ENCODE data around the gene CAMTA1.

CAMTA1 gene

DNA sequence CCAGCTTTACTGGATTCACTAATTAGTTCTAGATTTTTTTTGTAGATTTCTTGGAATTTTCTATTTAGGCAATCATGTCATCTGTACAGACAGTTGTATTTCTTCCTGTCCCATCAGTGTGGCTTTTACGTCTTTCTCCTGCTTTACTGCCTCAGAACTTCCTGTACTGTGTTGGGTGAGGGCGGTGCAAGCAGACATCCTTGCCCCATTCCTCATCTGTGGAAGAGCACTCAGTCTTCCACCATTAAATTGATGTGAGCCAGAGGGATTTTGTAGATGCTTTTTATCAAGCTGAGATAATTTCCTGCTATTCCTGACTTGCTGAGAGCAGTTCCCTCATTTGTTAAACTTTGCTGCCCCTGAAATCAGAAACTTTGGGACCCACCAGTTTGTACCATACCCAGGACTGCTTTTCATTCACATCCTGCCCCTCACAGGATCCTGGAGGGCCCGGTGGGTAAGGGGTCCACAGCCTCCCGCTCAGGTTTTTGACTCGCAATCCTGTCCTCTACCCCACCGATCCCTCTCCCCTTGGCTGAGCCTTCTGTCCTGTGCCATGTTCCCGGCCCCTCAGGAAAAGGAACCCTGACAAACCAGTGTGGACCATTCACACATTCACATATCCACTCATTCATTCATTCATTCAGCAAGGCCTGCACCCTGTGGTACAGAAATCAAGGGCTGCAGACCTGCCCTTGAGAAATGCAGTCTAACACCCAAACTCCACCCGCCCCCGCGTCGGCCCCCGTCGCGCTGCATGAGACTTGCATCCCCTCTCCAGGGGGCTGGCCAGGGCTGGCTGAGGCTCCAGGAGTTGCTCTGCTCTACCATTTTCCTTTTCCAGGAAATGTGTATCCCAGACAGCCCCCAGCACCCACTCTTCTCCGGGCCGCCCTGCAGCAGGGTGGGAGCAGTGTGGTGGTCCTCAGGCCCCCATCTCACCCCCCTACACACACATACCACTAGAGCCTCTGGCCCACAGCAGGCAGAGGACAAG, 739.4 kb downstream of the CAMTA1 start:
- no peaks in the 10 kb centered on the region for H3K9me3 ChIP-seq (ENCODE audit: control insufficient read depth, insufficient read depth, low read depth, low read length)
- no peak overlapping the region for H3K27ac ChIP-seq (ENCODE audit: low read depth, low read length)
- no peaks in the 10 kb centered on the region for H3K36me3 ChIP-seq (ENCODE audit: control insufficient read depth, insufficient read depth, low read length)
- no peaks in the 10 kb centered on the region; the same call in 1 of the 2 replicates for H3K4me1 ChIP-seq (ENCODE audit: control insufficient read depth, insufficient read depth, low read length)
- H3K9ac ChIP-seq (ENCODE audit: low read length) = no peak overlapping the region
- H3K27me3 ChIP-seq (ENCODE audit: control insufficient read depth, insufficient read depth, low read length) = no peaks in the 10 kb centered on the region
- H3K4me3 ChIP-seq (ENCODE audit: low read depth, low read length) = no peak overlapping the region

- no peaks in the 10 kb centered on the region for H3K27me3 ChIP-seq (ENCODE audit: control insufficient read depth, insufficient read depth, low read length)
- peaks cover 5% of the 10 kb centered on the region for H3K4me1 ChIP-seq (ENCODE audit: control insufficient read depth, insufficient read depth, low read length)
- no peaks in the 10 kb centered on the region for H3K9me3 ChIP-seq (ENCODE audit: control insufficient read depth, insufficient read depth, low read depth, low read length)
- no peak overlapping the region for H3K27ac ChIP-seq (ENCODE audit: low read depth, low read length)
- H3K9ac ChIP-seq (ENCODE audit: low read length) = no peak overlapping the region
- no peak overlapping the region for H3K4me3 ChIP-seq (ENCODE audit: low read depth, low read length)
- no peaks in the 10 kb centered on the region for H3K36me3 ChIP-seq (ENCODE audit: control insufficient read depth, insufficient read depth, low read length)
These were observed 740.2 kb downstream of the CAMTA1 start for GRCh38 chr1:7525338-7526063.

DNA sequence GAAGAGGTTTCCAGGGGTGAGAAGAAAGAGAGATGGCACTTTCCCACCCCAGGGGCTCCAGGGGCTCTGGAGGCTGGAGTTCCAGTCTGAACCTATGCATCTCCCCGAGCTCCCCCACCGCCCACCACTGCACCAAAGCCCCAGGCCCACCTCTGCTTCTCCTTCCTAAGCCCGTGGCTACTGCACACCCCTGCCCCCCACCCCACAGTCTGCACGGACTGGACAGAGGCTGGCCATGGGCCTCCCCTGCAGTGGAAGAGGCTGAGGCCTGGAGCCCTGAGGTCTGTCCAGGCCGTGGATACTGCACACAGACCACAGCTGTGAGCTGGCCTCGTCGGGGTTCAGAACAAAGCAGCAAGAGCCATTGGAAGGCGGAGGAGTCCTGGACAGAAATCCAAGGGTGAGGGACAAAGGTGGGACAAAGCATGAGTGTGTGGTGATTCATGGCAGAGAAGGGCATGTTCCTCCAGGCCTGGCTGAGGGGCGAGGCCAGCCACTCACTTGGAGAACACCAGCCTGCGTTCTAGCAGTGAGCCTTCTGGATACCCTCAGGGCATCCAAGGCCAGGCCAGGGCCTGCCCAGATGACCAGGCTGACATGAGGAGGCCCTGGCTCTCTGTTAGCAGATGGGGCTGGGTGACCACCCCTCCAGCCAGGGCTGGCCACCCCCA, 741.1 kb downstream of the CAMTA1 start:
- Histone ChIP-seq H3K9ac (ENCODE audit: low read length) (no peak overlapping the region), H3K9me3 (ENCODE audit: control insufficient read depth, insufficient read depth, low read depth, low read length) (no peaks in the 10 kb centered on the region), H3K27ac (ENCODE audit: low read depth, low read length) (no peak overlapping the region), H3K36me3 (ENCODE audit: control insufficient read depth, insufficient read depth, low read length) (no peaks in the 10 kb centered on the region), H3K4me3 (ENCODE audit: low read depth, low read length) (no peak overlapping the region), H3K4me1 (ENCODE audit: control insufficient read depth, insufficient read depth, low read length) (peaks cover 6% of the 10 kb centered on the region), H3K27me3 (ENCODE audit: control insufficient read depth, insufficient read depth, low read length) (no peaks in the 10 kb centered on the region)

GRCh38 chr1:7526867-7527732, 741.8 kb downstream of the CAMTA1 start:
- no peak overlapping the region for H3K9ac ChIP-seq (ENCODE audit: low read length)
- no peaks in the 10 kb centered on the region for H3K36me3 ChIP-seq (ENCODE audit: control insufficient read depth, insufficient read depth, low read length)
- peaks cover 6% of the 10 kb centered on the region for H3K4me1 ChIP-seq (ENCODE audit: control insufficient read depth, insufficient read depth, low read length)
- H3K4me3 ChIP-seq (ENCODE audit: low read depth, low read length) = no peak overlapping the region
- H3K9me3 ChIP-seq (ENCODE audit: control insufficient read depth, insufficient read depth, low read depth, low read length) = no peaks in the 10 kb centered on the region
- no peak overlapping the region for H3K27ac ChIP-seq (ENCODE audit: low read depth, low read length)
- no peaks in the 10 kb centered on the region for H3K27me3 ChIP-seq (ENCODE audit: control insufficient read depth, insufficient read depth, low read length)

GRCh38 chr1:7527733-7528045, 742.4 kb downstream of the CAMTA1 start:
- Histone ChIP-seq H3K27ac (ENCODE audit: low read depth, low read length) (no peak overlapping the region), H3K4me3 (ENCODE audit: low read depth, low read length) (no peak overlapping the region), H3K36me3 (ENCODE audit: control insufficient read depth, insufficient read depth, low read length) (no peaks in the 10 kb centered on the region), H3K9me3 (ENCODE audit: control insufficient read depth, insufficient read depth, low read depth, low read length) (no peaks in the 10 kb centered on the region), H3K27me3 (ENCODE audit: control insufficient read depth, insufficient read depth, low read length) (no peaks in the 10 kb centered on the region), H3K4me1 (ENCODE audit: control insufficient read depth, insufficient read depth, low read length) (peaks cover 6% of the 10 kb centered on the region), H3K9ac (ENCODE audit: low read length) (no peak overlapping the region)

DNA sequence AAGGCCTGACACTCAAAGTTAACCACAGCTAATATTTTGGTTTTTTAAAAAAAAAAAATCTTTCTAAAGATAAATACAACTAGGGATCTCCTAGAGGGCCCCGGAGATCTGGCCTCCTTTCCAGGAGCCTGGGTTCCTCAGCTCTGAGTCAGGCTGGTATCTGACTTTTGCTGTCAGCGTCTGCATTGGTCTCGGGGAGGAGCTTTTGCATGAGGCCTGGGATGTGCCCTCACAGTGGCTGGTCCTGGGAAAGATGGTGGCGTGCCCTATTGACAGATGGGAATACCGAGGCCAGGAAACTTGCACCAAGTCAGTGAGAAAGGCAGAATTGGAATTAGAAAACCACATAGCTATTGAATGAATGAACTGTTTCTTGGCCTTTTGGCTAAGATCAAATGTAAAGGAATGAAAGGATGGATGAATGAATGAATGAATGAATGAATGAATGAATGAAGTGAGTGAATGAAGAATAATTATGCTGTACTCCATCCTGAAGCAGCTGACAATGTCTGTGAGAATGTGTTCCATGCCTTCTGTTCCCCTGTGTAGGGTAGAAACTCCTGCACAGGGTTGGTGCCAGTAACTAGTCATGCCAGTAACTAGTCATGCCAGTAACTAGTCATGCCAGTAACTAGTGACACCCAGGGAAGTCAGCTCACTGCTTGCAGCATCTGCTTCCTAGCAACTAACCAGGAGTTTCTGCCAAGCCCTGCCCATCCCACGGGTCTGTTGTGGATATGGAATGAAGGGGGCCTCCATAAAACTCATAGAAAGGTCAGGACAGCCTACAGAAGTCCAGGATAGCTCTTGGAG, 743.3 kb downstream of the CAMTA1 start:
- Histone ChIP-seq H3K4me3 (ENCODE audit: low read depth, low read length) (no peak overlapping the region), H3K9me3 (ENCODE audit: control insufficient read depth, insufficient read depth, low read depth, low read length) (no peaks in the 10 kb centered on the region), H3K9ac (ENCODE audit: low read length) (no peak overlapping the region), H3K4me1 (ENCODE audit: control insufficient read depth, insufficient read depth, low read length) (peaks cover 6% of the 10 kb centered on the region), H3K27me3 (ENCODE audit: control insufficient read depth, insufficient read depth, low read length) (no peaks in the 10 kb centered on the region), H3K27ac (ENCODE audit: low read depth, low read length) (no peak overlapping the region), H3K36me3 (ENCODE audit: control insufficient read depth, insufficient read depth, low read length) (no peaks in the 10 kb centered on the region)

DNA sequence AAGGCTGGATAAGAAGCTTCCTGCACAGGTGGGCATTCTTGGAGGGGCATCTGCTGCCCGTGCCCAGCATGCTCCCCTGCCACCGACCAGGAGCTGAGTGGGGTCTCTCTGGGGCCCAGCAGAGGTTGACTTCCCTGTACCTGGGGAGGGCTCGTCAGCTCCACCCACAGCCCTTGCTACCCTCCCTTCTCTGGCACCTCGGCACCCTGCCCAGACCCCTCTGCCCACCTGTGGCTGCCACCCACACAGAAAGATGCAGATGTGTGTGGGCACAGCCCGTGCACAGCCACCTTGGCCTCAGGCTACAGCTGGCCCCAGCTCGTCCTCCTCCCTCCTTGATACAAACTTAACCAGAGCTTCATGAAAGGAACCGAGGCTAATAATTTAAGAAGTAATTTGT, 744.7 kb downstream of the CAMTA1 start:
- Histone ChIP-seq H3K4me1 (ENCODE audit: control insufficient read depth, insufficient read depth, low read length) (peaks cover 16% of the 10 kb centered on the region), H3K9me3 (ENCODE audit: control insufficient read depth, insufficient read depth, low read depth, low read length) (no peaks in the 10 kb centered on the region), H3K9ac (ENCODE audit: low read length) (no peak overlapping the region), H3K4me3 (ENCODE audit: low read depth, low read length) (no peak overlapping the region), H3K27ac (ENCODE audit: low read depth, low read length) (no peak overlapping the region), H3K27me3 (ENCODE audit: control insufficient read depth, insufficient read depth, low read length) (no peaks in the 10 kb centered on the region), H3K36me3 (ENCODE audit: control insufficient read depth, insufficient read depth, low read length) (no peaks in the 10 kb centered on the region)

GRCh38 chr1:7531562-7532340, 746.5 kb downstream of the CAMTA1 start:
- H3K4me1 ChIP-seq (ENCODE audit: control insufficient read depth, insufficient read depth, low read length) = peaks cover 34% of the 10 kb centered on the region
- H3K27me3 ChIP-seq (ENCODE audit: control insufficient read depth, insufficient read depth, low read length) = no peaks in the 10 kb centered on the region
- no peak overlapping the region for H3K27ac ChIP-seq (ENCODE audit: low read depth, low read length)
- H3K36me3 ChIP-seq (ENCODE audit: control insufficient read depth, insufficient read depth, low read length) = no peaks in the 10 kb centered on the region
- H3K4me3 ChIP-seq (ENCODE audit: low read depth, low read length) = no peak overlapping the region
- H3K9me3 ChIP-seq (ENCODE audit: control insufficient read depth, insufficient read depth, low read depth, low read length) = no peaks in the 10 kb centered on the region
- no peak overlapping the region for H3K9ac ChIP-seq (ENCODE audit: low read length)

- no peak overlapping the region for H3K9ac ChIP-seq (ENCODE audit: low read length)
- H3K4me3 ChIP-seq (ENCODE audit: low read depth, low read length) = no peak overlapping the region
- H3K4me1 ChIP-seq (ENCODE audit: control insufficient read depth, insufficient read depth, low read length) = peaks cover 47% of the 10 kb centered on the region
- no peaks in the 10 kb centered on the region for H3K27me3 ChIP-seq (ENCODE audit: control insufficient read depth, insufficient read depth, low read length)
- no peaks in the 10 kb centered on the region for H3K36me3 ChIP-seq (ENCODE audit: control insufficient read depth, insufficient read depth, low read length)
- H3K9me3 ChIP-seq (ENCODE audit: control insufficient read depth, insufficient read depth, low read depth, low read length) = no peaks in the 10 kb centered on the region
- H3K27ac ChIP-seq (ENCODE audit: low read depth, low read length) = no peak overlapping the region
These were observed 747.8 kb downstream of the CAMTA1 start for GRCh38 chr1:7533006-7533405.
